T-helper 1 cell treated with Interleukin-12 subunit alpha and Interleukin-12 subunit beta and Interleukin-4 antibody, amounts not matched to agents 30 μg/mL and 1 μg/mL, for 36 hours (primary cell): ENCODE data around the gene MDFIC.

Experiments used
- H3K27ac Mint-ChIP-seq: one replicate; pipeline ENCODE4 v1.8.0; 2021; ENCODE audit warnings: mild to moderate bottlenecking, mixed read lengths
- H3K27me3 Mint-ChIP-seq: one replicate; pipeline ENCODE4 v1.8.0; 2021; ENCODE audit warnings: low read depth, mixed read lengths
- H3K36me3 Mint-ChIP-seq: one replicate; pipeline ENCODE4 v1.8.0; 2021; ENCODE audit warnings: low read depth, mixed read lengths
- H3K4me1 Mint-ChIP-seq: one replicate; pipeline ENCODE4 v1.8.0; 2021; ENCODE audit warnings: low read depth, mixed read lengths
- H3K4me3 Mint-ChIP-seq: one replicate; pipeline ENCODE4 v1.8.0; 2021; ENCODE audit warnings: mild to moderate bottlenecking, moderate library complexity, mixed read lengths
- H3K9me3 Mint-ChIP-seq: one replicate; pipeline ENCODE4 v1.8.0; 2021; ENCODE audit warnings: mixed read lengths

Gene MDFIC

GRCh38 chr7:115009139-115009538 lies 87.2 kb downstream of the MDFIC start:
- no peaks in the 10 kb centered on the region for H3K9me3 Mint-ChIP-seq
- peaks cover 62% of the 10 kb centered on the region for H3K4me1 Mint-ChIP-seq
- no peaks in the 10 kb centered on the region for H3K27me3 Mint-ChIP-seq
- peaks cover 45% of the 10 kb centered on the region for H3K36me3 Mint-ChIP-seq
- peak overlapping the region; percentile 72 for H3K27ac Mint-ChIP-seq
- peak overlapping the region; percentile 38 for H3K4me3 Mint-ChIP-seq

DNA sequence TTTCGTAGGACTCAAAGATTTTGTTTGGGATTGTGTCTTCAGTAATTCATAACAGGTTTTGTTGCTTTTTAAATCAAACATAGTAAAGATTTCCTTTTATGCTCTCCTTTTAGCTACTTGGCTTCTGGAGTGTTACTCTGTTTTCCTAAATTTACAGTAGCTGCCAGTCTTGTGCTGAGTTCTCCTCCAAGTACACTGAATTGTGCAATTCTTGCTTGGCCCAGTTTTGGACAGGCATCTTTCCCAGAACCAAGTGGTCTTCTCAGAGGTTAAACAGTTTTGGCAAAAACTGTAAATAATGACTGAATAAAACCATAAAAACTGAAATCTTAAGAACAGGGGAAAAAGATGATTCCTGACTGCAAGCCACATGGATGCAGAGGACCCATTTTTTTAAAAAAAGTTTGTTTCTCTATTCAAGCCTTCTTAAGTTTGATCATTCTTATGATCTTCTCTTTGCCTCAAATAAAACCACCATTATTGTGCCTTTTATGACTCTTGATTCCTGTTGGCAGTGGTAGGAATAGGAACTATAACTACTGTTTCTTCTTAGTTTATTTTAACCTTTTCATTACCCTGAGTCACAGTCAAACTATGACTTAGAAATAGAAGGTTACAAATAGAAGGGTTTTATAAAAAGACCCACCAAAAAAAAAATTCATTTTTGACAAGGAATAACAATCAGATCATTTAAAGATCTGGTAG lies 88.0 kb downstream of the MDFIC start:
- no peaks in the 10 kb centered on the region for H3K9me3 Mint-ChIP-seq
- H3K27me3 Mint-ChIP-seq, result no peaks in the 10 kb centered on the region
- peaks cover 42% of the 10 kb centered on the region for H3K36me3 Mint-ChIP-seq
- peak overlapping the region; percentile 38 for H3K4me3 Mint-ChIP-seq
- H3K4me1 Mint-ChIP-seq, result peaks cover 67% of the 10 kb centered on the region
- peak overlapping the region; percentile 72 for H3K27ac Mint-ChIP-seq

GRCh38 chr7:115010441-115010820 lies 88.5 kb downstream of the MDFIC start:
- peak overlapping the region; percentile 72 for H3K27ac Mint-ChIP-seq
- peaks cover 70% of the 10 kb centered on the region for H3K4me1 Mint-ChIP-seq
- no peak overlapping the region for H3K4me3 Mint-ChIP-seq
- H3K9me3 Mint-ChIP-seq, result no peaks in the 10 kb centered on the region
- no peaks in the 10 kb centered on the region for H3K27me3 Mint-ChIP-seq
- H3K36me3 Mint-ChIP-seq, result peaks cover 40% of the 10 kb centered on the region

DNA sequence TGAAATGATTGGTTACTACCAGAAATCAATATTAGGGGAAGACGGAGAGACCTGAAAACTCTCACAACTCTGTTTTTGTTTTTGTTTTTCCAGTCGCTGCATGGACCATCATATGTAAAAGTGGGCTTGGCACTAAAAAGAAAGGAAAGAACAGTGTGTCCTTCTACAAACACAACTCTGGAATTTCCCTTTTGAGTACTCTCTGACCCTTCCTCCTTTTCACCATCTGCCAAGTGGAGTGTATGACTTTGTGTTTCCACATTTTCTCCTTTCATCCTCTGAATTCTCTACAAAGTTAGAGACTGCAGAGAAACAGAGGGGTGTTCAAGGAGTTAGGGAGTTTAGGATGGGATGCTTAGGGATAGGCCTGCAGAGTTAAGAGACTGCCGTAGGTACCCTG lies 92.0 kb downstream of the MDFIC start:
- Mint-ChIP-seq H3K9me3 (no peaks in the 10 kb centered on the region), H3K4me3 (no peak overlapping the region), H3K4me1 (peaks cover 48% of the 10 kb centered on the region)

DNA sequence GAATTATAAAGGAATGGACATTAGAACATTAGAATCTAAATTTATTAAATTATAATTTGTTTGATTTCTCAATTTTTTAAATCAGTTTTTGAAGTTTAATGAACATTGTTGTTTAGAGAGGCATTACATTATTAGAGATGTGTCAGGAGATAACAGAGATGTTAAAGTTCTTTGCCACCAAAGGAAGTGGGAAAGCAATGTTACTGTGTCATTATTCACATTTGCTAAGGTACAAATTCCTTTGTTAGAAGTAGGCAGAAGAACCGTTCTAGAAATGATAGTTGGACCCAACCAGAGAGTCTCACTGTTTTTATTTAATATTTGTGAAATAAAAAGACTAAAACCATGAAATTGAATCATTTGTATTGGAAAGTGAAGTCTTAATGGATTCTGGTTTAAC lies 92.9 kb downstream of the MDFIC start:
- no peaks in the 10 kb centered on the region for H3K9me3 Mint-ChIP-seq
- no peak overlapping the region for H3K4me3 Mint-ChIP-seq
- no peak overlapping the region for H3K27ac Mint-ChIP-seq
- H3K27me3 Mint-ChIP-seq, result no peaks in the 10 kb centered on the region
- H3K36me3 Mint-ChIP-seq, result peaks cover 37% of the 10 kb centered on the region
- peaks cover 40% of the 10 kb centered on the region for H3K4me1 Mint-ChIP-seq

More for the DNA sequence above, 92.0 kb downstream of the MDFIC start:
- Mint-ChIP-seq H3K27me3 (no peaks in the 10 kb centered on the region), H3K36me3 (peaks cover 37% of the 10 kb centered on the region), H3K27ac (peak overlapping the region; percentile 15)

GRCh38 chr7:115015619-115016018 lies 93.7 kb downstream of the MDFIC start:
- Mint-ChIP-seq H3K27ac (no peak overlapping the region), H3K36me3 (peaks cover 40% of the 10 kb centered on the region), H3K27me3 (no peaks in the 10 kb centered on the region), H3K4me1 (peaks cover 43% of the 10 kb centered on the region), H3K4me3 (no peak overlapping the region), H3K9me3 (no peaks in the 10 kb centered on the region)

DNA sequence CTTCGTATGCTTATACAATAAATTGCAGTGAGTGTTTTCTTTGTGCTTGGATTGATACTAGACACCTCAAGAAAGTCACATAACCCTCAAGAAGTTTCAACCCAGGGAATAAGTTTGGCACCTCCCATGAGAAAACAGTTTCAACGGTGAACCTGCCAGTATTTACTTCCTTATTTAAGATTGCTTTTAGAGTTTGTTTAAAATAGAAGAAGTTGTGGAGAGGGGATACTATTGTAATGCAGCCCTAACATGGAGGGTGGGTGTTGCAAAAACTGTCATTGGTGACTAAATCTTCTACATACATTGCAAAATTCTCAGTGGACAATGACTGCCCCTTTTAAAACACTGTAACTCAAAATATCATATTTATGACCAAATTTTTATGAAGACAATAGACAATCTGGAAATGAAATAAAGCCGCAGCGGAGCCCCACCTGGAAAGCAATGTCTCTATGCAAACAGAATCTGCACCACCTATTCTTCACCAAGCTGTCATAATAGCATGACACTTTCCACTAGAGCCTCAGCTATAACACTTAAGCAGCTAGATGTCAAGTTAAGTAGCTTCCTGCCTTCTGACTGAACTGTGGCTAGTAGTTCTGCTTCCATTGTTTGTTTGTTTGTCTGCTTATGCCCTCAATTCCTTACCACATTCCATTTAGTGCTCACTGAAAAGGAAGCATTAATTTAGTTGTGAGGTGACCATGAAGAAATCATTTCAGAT lies 98.2 kb downstream of the MDFIC start:
- no peaks in the 10 kb centered on the region for H3K27me3 Mint-ChIP-seq
- H3K4me1 Mint-ChIP-seq, result peaks cover 31% of the 10 kb centered on the region
- H3K4me3 Mint-ChIP-seq, result no peak overlapping the region
- peaks cover 2% of the 10 kb centered on the region for H3K9me3 Mint-ChIP-seq
- H3K27ac Mint-ChIP-seq, result no peak overlapping the region
- H3K36me3 Mint-ChIP-seq, result peaks cover 21% of the 10 kb centered on the region

DNA sequence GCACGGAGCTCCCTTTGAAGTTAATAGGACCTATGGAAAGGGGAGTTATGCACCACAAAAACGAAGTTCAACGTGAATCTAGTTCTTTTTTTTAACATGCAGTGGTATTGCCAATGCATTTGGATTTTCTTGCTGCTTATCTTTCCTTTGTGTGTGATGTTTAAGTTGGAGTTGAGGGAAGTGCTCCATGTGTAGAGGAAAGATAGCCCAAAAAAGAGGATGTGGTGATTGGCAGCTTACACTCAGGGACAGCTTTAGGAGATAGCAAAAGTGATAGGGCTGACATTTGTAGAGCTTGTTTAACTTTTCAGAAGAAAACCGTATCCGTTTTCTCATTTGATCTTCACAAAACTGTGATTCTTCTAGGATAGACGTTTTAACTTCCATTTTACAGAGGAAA lies 101.3 kb downstream of the MDFIC start:
- no peak overlapping the region for H3K27ac Mint-ChIP-seq
- peaks cover 4% of the 10 kb centered on the region for H3K27me3 Mint-ChIP-seq
- H3K4me3 Mint-ChIP-seq, result no peak overlapping the region
- peaks cover 10% of the 10 kb centered on the region for H3K36me3 Mint-ChIP-seq
- peaks cover 22% of the 10 kb centered on the region for H3K4me1 Mint-ChIP-seq
- H3K9me3 Mint-ChIP-seq, result peaks cover 6% of the 10 kb centered on the region

GRCh38 chr7:115024276-115024675 lies 102.4 kb downstream of the MDFIC start:
- Mint-ChIP-seq H3K27ac (no peak overlapping the region), H3K4me1 (peaks cover 22% of the 10 kb centered on the region), H3K9me3 (peaks cover 7% of the 10 kb centered on the region), H3K4me3 (no peak overlapping the region), H3K27me3 (peaks cover 5% of the 10 kb centered on the region), H3K36me3 (peaks cover 10% of the 10 kb centered on the region)

DNA sequence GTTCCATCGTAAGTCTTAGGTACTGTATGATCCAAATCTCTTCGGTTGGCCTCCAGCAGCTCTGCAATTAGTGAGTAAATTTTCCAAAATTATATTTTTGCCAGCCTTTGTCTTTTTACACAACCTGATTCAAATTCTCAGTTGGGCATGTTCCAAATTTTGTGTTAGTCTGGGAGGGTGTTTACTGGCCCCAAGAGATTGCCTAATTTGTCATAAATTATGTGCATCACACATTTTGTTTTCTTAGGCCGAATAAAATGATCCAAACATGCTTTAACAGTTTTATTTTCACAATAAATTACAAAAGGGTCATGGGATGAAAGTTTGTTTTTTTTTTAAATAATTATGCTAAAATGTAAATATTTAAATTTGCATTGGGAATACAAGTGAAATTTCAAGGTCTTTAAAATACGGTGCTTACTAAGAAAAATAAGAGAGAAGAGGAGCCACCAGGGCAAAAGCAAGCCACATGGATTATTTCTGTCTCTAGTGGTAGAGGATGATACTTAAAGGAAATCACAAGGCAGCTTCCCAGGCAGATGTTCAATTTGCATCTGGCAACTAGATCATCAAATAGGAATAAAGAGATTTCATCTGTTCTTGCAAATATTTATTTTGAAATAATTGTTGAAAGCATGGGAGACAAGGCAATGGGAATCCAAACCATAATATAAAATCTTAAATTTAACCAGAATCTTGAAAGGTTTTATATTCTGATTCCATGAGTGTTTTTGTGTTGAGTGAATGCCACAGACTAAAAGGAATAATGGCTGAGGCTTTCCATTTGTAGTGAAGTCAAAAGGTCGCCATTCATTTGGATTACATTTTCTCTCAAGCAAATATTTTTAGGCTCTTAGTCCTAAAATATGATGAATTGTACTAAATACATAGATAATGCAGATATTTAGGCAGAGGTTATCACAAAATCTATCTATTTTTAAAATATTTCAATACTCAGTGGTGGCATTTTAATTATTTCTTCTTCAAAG lies 111.1 kb downstream of the MDFIC start:
- Mint-ChIP-seq H3K4me1 (peaks cover 12% of the 10 kb centered on the region), H3K27ac (no peak overlapping the region), H3K36me3 (peaks cover 4% of the 10 kb centered on the region), H3K4me3 (no peak overlapping the region), H3K27me3 (peaks cover 6% of the 10 kb centered on the region), H3K9me3 (peaks cover 7% of the 10 kb centered on the region)

- no peak overlapping the region for H3K4me3 Mint-ChIP-seq
- peaks cover 4% of the 10 kb centered on the region for H3K9me3 Mint-ChIP-seq
- H3K27ac Mint-ChIP-seq, result no peak overlapping the region
- peaks cover 3% of the 10 kb centered on the region for H3K27me3 Mint-ChIP-seq
- peaks cover 4% of the 10 kb centered on the region for H3K36me3 Mint-ChIP-seq
- peaks cover 12% of the 10 kb centered on the region for H3K4me1 Mint-ChIP-seq
These were observed 112.1 kb downstream of the MDFIC start for GRCh38 chr7:115033917-115034459.

GRCh38 chr7:115034515-115034914 lies 112.6 kb downstream of the MDFIC start:
- Mint-ChIP-seq H3K4me1 (peaks cover 12% of the 10 kb centered on the region), H3K9me3 (peaks cover 4% of the 10 kb centered on the region), H3K36me3 (peaks cover 4% of the 10 kb centered on the region)

GRCh38 chr7:115037128-115037802 lies 115.4 kb downstream of the MDFIC start:
- peaks cover 4% of the 10 kb centered on the region for H3K9me3 Mint-ChIP-seq
- H3K36me3 Mint-ChIP-seq, result peaks cover 4% of the 10 kb centered on the region
- peak overlapping the region; percentile 44 for H3K27ac Mint-ChIP-seq

More at GRCh38 chr7:115034515-115034914, 112.6 kb downstream of the MDFIC start:
- no peak overlapping the region for H3K4me3 Mint-ChIP-seq
- H3K27me3 Mint-ChIP-seq, result peaks cover 3% of the 10 kb centered on the region
- H3K27ac Mint-ChIP-seq, result no peak overlapping the region

DNA sequence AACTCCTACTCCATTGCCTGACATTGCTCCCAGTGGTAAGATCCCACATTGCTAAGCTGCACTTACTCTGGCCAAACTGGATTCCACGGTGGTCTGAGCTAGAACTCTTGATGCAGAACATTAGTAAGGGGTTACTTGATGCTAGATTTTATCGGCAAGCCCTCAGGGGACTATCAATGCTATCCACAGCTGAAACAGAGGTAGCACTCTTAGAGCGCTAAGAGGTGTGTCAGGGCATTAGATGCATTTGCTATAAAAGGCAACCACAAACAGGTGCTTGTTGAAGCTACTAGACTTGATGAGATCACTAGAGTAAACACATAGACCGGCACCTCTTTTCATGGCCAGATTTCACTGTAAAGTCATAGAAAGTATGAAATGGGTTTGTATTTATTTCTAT lies 116.3 kb downstream of the MDFIC start:
- peaks cover 9% of the 10 kb centered on the region for H3K27me3 Mint-ChIP-seq
- H3K4me3 Mint-ChIP-seq, result no peak overlapping the region
- H3K36me3 Mint-ChIP-seq, result peaks cover 4% of the 10 kb centered on the region
- no peak overlapping the region for H3K27ac Mint-ChIP-seq
- H3K4me1 Mint-ChIP-seq, result peaks cover 12% of the 10 kb centered on the region
- peaks cover 4% of the 10 kb centered on the region for H3K9me3 Mint-ChIP-seq

More at GRCh38 chr7:115037128-115037802, 115.4 kb downstream of the MDFIC start:
- H3K27me3 Mint-ChIP-seq, result peaks cover 7% of the 10 kb centered on the region
- peak overlapping the region; percentile 41 for H3K4me3 Mint-ChIP-seq
- H3K4me1 Mint-ChIP-seq, result peaks cover 12% of the 10 kb centered on the region
